ENCODE data around the gene ARFRP1.

The ARFRP1 gene

GRCh38 chr20:63743210-63743970 is 35.6 kb upstream of the ARFRP1 start:
- no peak for DNase-seq

DNA sequence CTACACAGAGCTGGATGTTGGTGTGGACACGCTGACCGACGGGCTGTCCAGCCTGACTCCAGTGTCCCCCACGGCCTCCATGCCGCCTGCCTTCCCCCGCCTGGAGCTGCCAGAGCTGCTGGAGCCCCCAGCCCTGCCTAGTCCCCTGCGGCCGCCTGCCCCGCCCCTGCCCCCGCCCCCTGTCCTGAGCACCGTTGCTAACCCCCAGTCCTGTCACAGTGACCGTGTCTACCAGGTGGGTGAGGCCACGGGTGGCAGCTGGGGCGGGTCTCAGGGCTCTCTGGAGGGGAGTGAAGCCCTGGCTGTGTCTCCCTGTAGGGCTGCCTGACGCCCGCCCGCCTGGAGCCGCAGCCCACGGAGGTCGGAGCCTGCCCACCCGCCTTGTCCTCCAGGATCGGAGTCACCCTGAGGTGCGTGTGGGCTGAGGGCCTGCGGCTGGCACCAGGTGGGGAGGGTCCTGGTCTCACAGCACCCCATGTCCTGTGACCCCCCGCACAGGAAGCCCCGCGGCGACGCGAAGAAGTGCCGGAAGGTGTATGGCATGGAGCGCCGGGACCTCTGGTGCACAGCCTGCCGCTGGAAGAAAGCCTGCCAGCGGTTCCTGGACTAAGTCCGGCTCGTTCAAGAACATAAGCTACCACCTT is 34.7 kb upstream of the ARFRP1 start:
- no peak for DNase-seq

DNA sequence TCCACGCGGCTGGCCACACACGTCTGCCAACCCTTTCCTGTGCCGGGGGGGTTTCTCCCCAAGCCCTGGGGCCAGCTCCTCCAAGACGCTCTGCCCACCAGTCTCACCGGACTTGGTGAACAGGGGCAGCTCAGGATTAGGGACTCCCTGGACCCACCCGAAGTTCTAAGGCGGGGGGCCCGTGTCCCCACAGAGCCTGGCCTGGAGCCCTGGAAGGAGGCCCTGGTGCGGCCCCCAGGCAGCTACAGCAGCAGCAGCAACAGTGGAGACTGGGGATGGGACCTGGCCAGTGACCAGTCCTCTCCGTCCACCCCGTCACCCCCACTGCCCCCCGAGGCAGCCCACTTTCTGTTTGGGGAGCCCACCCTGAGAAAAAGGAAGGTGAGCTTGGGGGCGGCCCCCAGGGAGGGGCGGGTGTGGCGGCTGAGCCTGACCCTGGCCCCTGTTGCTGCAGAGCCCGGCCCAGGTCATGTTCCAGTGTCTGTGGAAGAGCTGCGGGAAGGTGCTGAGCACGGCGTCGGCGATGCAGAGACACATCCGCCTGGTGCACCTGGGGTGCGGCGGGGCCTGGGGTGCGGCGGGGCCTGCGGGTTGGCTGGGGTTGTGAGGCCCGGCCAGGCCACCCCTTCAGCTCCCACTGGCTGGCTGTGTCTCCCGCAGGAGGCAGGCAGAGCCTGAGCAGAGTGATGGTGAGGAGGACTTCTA is 34.1 kb upstream of the ARFRP1 start:
- DNase-seq, result no peak

DNA sequence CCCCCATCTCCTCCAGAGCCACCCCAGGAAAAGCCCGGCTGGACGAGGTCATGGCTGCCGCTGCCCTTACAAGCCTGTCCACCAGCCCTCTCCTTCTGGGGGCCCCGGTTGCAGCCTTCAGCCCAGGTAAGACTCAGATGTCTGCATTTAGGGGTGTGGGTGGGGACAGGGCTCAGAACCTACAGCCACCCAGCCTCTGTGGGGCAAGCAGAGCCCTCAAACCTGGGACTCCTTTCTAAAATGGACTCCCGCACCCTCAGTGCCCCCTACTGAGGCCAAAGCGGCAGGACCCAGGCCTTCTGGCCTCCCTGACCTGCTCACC is 33.5 kb upstream of the ARFRP1 start:
- DNase-seq, result no peak

- peak; percentile 58 for DNase-seq
These were observed 33.0 kb upstream of the ARFRP1 start for GRCh38 chr20:63740627-63741353.

- peak; percentile 45 for DNase-seq
These were observed 32.4 kb upstream of the ARFRP1 start for GRCh38 chr20:63740070-63740626.

DNA sequence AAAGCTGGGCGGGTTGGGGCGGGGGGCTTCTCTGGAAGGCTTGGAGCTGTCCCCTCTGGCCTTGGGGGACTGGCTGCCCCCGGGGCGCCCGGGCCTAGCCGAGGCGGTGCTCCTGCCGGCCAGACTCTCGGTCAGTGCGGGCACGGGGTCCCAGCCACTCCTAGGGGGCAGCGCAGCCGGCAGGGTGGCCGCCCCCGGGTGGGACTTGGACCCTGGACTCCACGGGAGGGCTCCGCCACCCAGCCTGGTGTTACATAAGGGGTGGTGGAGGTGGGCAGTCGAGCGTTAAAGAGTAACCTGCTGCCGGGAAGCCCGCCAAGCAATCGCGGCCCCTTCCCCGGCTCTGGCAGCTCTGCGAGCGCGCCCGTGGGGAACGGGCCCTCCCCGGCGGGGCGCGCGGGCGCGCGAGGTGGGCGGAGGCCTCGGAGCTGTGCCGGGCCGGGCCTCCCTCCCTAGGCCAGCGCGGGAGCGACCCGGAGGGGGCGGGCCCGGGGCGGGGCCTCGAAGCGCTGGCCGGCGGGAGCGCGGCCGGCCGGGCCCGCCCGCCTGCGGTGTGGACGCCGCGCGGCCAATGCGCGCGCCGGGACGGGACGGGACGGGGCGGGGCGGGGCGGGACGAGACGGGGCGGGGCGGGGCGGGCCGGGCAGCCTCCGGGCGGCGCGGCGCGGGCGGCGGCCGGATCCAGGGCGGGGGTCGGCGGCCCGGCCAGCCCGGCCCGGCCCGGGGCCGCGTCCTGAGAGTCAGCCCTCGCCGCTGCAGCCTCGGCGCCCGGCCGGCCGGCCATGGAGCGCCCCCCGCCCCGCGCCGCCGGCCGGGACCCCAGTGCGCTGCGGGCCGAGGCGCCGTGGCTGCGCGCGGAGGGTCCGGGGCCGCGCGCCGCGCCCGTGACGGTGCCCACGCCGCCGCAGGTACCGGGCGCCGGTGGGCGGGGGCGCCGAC is 31.6 kb upstream of the ARFRP1 start, which contains the start of gene SLC2A4RG:
SLC2A4RG (plus strand) TSS at position 647 of the 940 bp plus-strand sequence; CDS start at position 784, 137 bp downstream.
- peak; percentile 73 for DNase-seq

DNA sequence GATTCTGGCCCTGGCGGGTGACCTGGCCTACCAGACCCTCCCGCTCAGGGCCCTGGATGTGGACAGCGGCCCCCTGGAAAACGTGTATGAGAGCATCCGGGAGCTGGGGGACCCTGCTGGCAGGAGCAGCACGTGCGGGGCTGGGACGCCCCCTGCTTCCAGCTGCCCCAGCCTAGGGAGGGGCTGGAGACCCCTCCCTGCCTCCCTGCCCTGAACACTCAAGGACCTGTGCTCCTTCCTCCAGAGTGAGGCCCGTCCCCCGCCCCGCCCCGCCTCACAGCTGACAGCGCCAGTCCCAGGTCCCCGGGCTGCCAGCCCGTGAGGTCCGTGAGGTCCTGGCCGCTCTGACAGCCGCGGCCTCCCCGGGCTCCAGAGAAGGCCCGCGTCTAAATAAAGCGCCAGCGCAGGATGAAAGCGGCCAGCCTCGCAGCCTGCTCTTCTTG is 30.9 kb upstream of the ARFRP1 start:
- no peak for DNase-seq

GRCh38 chr20:63737945-63738686 is 30.3 kb upstream of the ARFRP1 start:
- no peak for DNase-seq

DNA sequence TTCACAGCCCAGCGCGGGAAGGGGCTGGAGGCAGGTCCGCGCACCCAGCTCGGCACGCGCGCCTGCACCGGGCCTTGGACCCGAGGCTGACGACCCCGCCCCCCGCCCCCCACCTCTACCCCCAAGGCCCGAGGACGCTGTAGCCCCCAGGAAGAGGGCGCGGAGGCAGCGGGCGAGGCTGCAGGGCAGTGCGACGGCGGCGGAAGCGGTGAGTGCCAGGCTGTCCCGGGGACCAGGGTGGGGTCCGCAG is 29.8 kb upstream of the ARFRP1 start:
- DNase-seq, result no peak

GRCh38 chr20:63736893-63737694 is 29.3 kb upstream of the ARFRP1 start:
- DNase-seq, result no peak

- DNase-seq, result no peak
These were observed 28.3 kb upstream of the ARFRP1 start, which contains the start of gene LIME1 for GRCh38 chr20:63735859-63736718. Gene LIME1 (plus strand): TSS chr20:63736664. CDS start chr20:63737550, 886 bp downstream.

GRCh38 chr20:63734946-63735858 is 27.4 kb upstream of the ARFRP1 start:
- no peak for DNase-seq

DNA sequence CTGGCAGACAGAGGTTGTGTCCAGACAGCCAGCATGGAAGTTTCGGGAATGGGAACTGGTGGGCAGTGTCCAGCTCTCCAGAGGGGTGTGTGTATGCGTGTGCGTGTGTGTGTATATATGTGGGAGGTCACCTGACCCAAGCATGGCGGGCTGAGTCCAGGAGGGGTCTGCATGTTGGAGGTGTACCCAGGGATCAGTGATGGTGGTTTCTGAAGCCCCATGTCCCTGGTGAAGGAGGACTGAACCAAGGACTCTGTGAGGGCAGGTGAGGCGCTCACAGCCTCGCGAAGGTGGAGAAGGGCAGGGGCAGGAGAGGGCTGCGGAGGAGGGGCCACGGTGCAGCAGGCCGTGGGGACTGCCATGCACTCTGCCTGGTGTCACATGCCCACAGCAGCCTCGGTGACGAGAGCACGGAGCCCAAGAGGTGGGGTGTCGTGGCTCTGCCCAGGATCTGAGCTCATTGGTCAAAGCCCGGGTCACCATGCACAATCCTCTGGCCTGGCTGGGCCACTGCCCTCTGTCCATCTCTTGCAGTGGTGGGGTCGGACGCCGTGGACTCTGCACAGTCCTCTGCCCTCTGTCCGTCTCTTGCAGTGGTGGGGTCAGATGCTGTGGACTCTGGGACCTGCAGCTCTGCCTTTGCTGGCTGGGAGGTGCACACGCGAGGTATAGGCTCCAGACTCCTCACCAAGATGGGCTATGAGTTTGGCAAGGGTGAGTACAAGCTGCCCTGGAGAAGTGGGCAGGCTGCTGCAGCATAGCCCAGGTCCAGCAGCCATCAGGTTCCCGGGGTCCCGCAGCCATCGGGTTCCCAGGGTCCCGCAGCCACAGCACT is 26.6 kb upstream of the ARFRP1 start:
- DNase-seq, result no peak

GRCh38 chr20:63733579-63734081 is 25.9 kb upstream of the ARFRP1 start:
- no peak for DNase-seq

- no peak for DNase-seq
These were observed 25.3 kb upstream of the ARFRP1 start for GRCh38 chr20:63733117-63733516.

Data from GDM1 (cell line).